ENCODE results near the gene OXCT1.
"Not testable (repeated sequence)": the region's sequence is repeated elsewhere in the genome, so short reads cannot be mapped to it uniquely, and the experiment has no call there.

The OXCT1 gene

GRCh38 chr5:41772056-41772455 is 98.2 kb downstream of the OXCT1 start:
- no peak for DNase-seq

GRCh38 chr5:41770799-41771198 is 99.4 kb downstream of the OXCT1 start:
- DNase-seq: no peak

GRCh38 chr5:41768692-41769091 is 101.5 kb downstream of the OXCT1 start:
- DNase-seq: no peak

GRCh38 chr5:41764650-41765049 is 105.6 kb downstream of the OXCT1 start:
- no peak for DNase-seq

- DNase-seq: no peak
These were observed 106.7 kb downstream of the OXCT1 start for GRCh38 chr5:41763574-41763973.

GRCh38 chr5:41763081-41763480 is 107.1 kb downstream of the OXCT1 start:
- no peak for DNase-seq

- no peak for DNase-seq
These were observed 107.8 kb downstream of the OXCT1 start for GRCh38 chr5:41762426-41762825.

GRCh38 chr5:41761663-41762062 is 108.6 kb downstream of the OXCT1 start:
- DNase-seq: no peak

GRCh38 chr5:41755705-41756104 is 114.5 kb downstream of the OXCT1 start:
- DNase-seq: no peak

- no peak for DNase-seq
These were observed 115.4 kb downstream of the OXCT1 start for GRCh38 chr5:41754857-41755256.

GRCh38 chr5:41751867-41752266 is 118.4 kb downstream of the OXCT1 start:
- DNase-seq: no peak

GRCh38 chr5:41748631-41749030 is 121.6 kb downstream of the OXCT1 start:
- peak in 1 of 2 experiments; percentile 35 for DNase-seq

- DNase-seq: no peak
These were observed 122.5 kb downstream of the OXCT1 start for GRCh38 chr5:41747708-41748107.

GRCh38 chr5:41747301-41747700 is 122.9 kb downstream of the OXCT1 start:
- DNase-seq: no peak

- not testable (repeated sequence) for DNase-seq
These were observed 127.6 kb downstream of the OXCT1 start for GRCh38 chr5:41742608-41743007.

GRCh38 chr5:41738710-41739354 is 131.4 kb downstream of the OXCT1 start:
- no peak for DNase-seq

- no peak for DNase-seq
These were observed 133.6 kb downstream of the OXCT1 start for GRCh38 chr5:41736641-41737040.

GRCh38 chr5:41735213-41735612 is 135.0 kb downstream of the OXCT1 start:
- DNase-seq: no peak

GRCh38 chr5:41729381-41729780 is 140.8 kb downstream of the OXCT1 start:
- DNase-seq: not testable (repeated sequence)

GRCh38 chr5:41728281-41728680 is 141.9 kb downstream of the OXCT1 start:
- DNase-seq: no peak

- no peak for DNase-seq
These were observed 147.8 kb downstream of the OXCT1 start for GRCh38 chr5:41722359-41722950.

GRCh38 chr5:41721516-41721915 is 148.7 kb downstream of the OXCT1 start:
- no peak for DNase-seq

- no peak for DNase-seq
These were observed 153.8 kb downstream of the OXCT1 start for GRCh38 chr5:41716382-41716781.

- not testable (repeated sequence) for DNase-seq
These were observed 155.8 kb downstream of the OXCT1 start for GRCh38 chr5:41714446-41714845.

GRCh38 chr5:41708604-41708940 is 161.7 kb downstream of the OXCT1 start:
- no peak for DNase-seq

Measured in activated T-cell treated with anti-CD3 and anti-CD28 coated beads, Interleukin-2, amount 50 U/mL, for 48 hours (primary cell).